ENCODE measurements around the gene NADK2.

DNA sequence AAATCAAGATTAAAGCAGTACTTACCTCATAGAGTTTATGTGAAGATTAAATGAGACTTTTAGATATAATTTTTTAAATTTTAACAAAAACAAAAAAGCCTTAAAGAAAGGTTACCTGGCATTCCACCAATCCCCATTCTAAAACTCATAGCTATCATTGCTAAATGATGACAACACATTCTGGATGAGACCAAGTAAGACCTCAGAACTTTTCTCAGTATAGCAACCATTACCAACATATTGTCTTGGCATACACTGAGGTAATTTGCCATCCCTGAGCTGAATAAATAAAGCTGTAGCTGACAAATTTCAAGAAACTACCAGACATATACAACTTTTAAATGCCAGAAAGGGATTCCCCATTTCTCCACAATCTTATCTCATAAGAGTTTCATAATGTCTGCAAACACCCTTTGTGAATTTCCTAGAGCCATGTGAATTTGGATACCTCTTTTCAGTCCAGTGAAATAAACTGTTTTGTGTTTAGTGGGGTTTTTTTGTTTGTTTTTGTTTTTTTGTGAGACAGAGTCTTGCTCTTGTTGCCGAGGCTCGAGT lies 30.5 kb upstream of the NADK2 start:
- TF ChIP-seq POLR2A (IDR thresholded peaks at IDR 0.05; ENCODE audit: low read length) = no peak
- no peak for TF ChIP-seq GATA1 (IDR thresholded peaks at IDR 0.05; ENCODE audit: low read depth, low read length)
